NCI-H2107 treated with DMSO at 0.1 percent for 48 hours (cell line): Measurements from ENCODE around the gene SBF2.
"Not testable (repeated sequence)": the region's sequence is repeated elsewhere in the genome, so short reads cannot be mapped to it uniquely, and the experiment has no call there.

Experiments
- DNase-seq: peaks from one replicate; lab custom pipeline; 2025; ENCODE audit not compliant: unreplicated experiment; lab: John Stamatoyannopoulos, UW

Gene SBF2

DNA sequence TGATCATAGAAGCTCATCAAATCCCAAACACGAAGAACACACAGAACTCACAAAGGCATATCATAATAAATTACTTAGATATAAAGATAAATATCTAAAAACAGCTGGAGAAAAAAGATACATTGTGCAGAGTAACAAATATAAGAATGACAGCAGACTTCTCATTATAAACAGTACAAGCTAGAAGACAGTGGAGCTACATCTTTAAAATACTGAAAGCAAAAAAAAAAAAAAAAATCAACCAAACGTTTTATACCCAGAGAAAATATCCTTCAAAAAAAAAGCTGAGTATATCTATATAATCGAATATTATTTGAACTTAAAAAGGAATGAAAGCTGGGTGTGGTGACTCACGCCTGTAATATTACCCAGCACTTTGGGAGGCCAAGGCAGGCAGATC lies 90.0 kb downstream of the SBF2 start:
- no peak for DNase-seq

DNA sequence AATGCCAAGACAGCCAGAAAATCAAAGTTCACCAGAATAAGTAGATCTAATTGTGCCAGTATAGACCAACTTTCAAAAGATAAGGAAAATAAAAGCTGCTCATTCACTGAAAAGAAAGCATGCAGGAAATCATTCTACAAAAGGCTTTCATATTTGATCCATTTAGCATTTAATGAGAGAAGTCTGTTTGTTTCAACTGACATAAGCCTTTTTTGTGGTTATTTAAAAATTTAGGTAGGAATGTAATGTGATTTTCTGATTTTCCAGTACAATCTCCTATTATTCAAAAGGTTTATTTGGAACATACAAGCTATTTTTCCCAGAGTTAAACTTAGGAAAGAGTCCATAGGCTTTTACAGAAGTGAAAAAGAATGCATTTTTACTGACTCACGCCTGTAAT lies 92.7 kb downstream of the SBF2 start:
- DNase-seq: no peak

DNA sequence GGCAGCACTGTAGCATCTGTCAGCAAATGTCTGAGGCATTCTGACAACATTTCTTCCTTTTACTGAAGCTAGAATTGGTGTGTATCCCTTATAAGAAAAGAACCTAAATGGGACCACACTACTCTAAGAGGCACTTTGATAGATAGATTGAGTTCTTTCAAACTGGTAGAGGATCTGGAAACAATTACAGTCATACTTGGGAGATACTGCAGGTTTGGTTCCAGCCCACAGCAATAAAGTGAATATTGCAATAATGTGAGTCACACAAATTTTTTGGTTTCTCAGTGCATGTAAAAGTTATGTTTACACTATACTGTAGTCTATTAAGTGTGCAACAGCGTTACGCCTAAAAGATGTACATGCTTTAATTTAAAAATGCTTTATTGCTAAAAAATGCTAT lies 96.9 kb downstream of the SBF2 start:
- DNase-seq: no peak

DNA sequence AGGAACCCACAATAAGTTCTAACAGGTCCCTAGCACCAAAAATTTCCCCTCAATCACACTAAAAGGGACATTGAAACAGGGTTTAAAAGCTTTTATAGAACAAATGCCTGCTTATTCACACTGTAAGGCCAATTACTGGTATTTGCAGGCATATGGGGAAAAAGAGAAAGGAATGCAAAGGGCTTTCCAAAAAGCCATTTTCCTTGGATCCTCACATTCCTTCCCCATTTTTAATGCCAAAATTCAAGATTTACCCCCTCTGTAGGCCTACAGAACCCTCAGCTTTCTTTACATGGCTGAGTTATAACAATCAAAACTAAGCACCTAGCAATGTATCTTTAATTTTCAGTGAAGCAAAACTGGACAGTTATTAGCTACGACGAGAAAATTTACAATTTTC lies 102.0 kb downstream of the SBF2 start:
- DNase-seq: no peak

DNA sequence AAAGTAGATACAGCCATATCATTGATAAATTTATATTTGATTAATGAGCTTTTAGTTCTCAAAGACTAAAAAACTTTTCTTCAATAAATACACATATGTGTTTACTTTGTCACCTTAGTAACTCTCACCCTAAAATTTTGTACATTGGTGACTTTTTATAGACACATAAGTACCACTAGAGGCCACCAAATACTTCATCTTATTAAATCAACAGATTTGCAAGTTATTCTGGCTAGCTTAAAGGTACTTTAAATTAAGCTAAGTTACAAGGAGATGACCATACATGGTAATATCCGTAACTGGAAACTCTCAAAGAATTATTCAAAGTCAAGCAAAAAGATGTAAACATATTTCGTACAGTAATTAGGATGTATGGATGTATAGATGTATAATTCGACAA lies 112.2 kb downstream of the SBF2 start:
- DNase-seq: no peak

DNA sequence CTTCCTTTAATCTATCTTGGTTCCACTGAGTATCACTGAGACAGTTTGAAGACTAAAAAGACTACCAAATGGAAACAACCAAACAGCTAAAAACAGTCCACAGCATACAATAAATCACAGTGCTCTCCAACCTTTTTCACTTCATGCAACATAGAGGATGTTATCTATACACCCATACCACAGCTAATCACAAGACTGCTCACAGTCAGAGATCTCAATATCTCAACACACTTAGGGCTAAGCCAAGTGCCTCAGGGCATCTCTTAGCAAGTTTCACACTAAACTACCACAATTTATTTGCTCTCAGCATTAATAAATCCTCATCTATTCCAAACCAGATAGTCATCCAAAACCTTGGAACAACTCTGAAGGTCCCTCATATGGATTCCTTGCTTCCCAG lies 129.4 kb downstream of the SBF2 start:
- DNase-seq: no peak

DNA sequence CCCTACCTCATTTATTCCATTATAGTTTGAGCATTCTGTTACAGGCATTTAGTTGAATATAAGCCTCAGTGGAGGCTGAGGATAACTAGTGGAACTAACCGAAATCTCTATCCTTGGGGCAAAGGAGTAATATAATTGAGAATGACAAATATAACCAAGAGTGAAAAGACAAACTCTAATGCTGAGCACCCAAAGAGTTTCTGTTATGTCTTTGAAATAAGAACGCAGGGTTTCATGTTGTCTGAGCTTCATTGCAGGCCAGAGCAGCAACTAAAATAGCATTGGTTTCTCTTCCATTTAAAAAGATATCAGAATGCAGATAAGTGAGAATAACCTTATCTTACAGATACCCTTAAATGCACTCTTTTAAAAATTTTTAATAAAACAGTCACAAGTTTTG lies 131.8 kb downstream of the SBF2 start:
- DNase-seq: no peak

DNA sequence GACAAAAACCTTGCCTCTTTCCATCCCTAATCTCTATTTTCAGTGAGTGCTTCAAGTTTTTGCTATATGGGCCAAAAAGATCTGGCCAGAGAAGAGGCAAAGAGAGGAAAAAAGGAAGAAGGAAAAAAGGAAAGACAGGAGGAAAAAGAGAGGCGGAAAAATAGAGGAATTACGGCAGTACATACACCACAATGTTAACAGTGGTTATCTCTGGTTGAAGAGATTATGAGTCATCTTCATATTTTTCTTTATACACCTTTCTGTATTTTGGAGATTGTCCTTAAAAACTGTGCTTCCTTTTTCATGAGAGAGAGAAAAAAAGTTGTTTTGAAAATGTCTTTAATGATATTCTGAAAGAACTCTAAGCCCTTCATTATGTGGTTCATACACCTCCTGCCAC lies 133.7 kb downstream of the SBF2 start:
- DNase-seq: no peak

DNA sequence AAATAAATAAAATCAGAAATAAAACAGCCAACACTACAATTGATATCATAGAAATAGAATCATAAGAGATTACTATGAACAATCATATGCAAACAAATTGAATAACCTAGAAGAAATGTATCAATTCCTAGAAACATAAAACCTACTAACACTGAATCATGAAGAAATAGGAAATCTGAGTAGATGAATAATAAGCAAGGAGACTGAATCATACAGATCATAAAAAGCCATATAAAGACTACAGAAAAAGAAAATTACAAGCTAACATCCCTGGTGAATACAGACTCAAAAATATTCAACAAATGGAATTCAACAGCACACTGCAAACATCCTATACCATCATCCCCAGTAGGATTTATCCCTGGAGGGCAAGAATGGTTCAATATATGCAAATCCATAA lies 135.6 kb downstream of the SBF2 start:
- no peak for DNase-seq

DNA sequence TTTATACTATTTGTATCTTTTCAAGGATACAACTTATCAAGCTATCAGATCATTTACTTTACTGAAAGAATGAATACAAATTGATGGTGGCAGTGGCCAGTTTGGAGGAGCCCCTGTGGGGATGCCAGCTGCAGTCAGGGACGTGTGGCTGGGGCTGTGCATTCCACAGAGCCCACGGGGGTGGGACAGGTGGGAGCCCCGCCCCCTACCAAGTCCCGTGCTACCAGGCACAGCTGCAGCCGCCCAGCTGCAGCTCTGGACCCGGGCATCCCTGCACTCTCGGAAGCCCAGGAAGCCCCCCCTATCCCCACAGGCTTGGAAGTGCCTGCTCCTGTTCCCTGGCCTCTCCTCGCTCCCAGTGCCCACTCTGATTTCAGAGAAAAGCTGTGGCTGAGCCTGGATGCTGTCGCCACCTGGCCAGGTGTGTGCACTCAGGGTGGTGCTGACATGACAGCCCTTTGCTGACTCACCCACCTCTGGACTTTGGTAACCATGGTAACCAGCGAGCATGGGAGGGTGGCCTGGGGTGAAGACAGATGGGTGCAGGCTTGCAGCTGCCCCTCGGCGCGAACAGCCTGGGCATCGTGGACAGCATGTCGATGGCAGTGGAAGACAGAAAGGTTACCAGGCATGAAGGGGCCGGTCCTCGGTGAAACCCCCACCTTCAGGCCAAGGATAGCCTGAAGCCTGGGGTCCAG lies 138.1 kb downstream of the SBF2 start:
- DNase-seq: no peak

DNA sequence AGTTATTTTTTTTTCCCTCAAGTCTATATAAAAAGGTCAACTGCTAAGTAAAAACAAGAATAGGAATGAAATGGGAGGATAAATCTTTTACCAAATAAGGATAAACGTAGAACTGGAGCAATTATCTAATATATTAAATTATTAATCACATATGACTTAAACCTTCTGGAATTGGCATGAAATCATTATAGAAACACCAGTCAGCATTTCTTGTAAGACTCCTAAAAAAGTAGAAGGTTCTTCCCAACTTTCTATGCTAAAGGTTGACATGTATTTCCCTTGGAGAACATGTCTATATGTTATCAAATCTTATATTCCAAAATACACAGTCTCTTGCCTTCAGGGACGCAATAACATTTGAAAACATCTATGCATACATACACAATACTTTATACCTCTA lies 143.2 kb downstream of the SBF2 start:
- no peak for DNase-seq

DNA sequence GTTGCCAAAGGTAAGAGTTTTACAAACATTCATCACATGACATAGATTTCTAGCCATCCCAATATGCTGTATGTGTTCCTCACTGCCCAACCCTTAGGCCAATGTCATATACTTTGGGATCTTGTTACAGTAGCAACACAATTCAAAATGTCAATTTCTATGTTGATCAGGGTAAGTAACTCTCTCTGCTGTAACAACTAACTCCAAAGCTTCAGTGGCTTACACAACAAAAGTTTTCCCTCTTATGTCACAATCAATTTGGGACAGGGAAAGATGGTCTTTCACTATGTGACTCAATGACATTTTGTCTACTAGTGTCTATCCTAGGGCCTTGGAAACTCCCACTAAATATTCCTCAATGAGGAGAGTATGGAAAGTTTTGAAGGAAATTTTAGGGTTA lies 144.5 kb downstream of the SBF2 start:
- no peak for DNase-seq

DNA sequence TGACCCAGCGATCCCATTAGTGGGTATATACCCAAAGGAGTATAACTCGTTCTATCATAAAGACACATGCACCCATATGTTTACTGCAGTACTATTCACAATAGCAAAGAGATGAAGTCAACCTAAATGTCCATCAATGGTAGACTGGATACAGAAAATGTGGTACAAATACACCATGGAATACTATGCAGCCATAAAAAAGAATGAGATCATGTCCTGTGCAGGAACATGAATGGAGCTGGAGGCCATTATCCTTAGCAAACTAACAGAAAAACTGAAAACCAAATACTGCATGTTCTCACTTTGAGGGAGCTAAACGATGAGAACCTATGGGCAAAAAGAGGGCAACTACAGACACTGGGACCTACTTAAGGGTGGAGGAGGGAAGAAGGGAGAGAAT lies 146.8 kb downstream of the SBF2 start:
- DNase-seq: no peak

DNA sequence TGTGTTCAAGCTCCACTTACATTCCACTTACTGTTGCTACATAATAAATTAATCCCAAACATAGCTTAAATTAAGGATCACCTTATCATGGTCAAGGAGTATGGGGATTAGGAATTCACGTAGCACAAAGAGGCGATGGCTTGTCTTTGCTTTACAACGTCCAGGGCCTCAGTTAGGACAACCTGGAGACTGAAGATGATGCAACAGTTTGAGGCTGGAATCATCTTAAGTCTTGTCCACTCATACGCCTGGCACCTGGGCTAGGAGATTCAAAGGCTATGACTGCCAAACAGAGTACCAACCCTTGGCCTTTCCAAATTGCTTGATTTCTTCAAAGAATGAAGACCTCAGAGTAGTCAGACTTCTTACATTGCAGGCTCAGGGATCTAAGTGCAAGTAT lies 149.1 kb downstream of the SBF2 start:
- DNase-seq: no peak

DNA sequence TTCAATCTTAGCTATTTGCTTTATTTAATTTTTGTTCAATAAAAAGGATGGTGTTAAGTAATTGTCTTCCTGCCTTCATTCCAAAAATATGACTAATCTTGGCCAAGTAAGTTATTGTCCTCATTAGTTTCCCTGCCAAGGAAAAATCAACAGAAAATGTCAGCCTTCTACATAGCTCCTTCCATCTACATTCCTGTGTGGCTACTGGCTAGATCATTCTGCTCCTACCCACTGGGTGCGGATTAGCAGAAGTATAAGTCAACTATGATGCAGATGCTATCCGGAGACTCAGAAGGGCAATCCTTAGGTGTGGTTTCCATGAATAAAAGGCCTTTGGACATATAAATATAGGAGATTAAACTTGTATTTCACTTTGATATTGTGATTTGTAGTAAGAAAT lies 154.4 kb downstream of the SBF2 start:
- no peak for DNase-seq

DNA sequence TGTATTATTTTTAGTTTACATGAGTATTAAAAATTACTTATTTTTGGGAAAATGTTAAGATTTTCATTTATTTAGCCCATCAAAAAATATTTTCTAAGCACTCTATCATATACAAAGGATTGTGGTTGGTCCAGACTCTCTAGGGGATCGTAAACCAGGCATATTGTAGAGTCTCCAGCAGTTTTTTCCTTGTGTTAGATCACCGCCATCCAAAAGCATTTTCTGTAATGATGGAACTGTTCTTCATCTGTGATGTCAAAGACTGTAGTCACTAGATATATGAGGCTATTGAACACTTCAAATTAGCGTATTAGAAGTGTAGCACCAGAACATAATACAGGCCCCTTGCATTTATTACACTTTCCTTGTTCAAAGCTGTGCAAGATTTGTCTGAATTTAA lies 154.9 kb downstream of the SBF2 start:
- no peak for DNase-seq

DNA sequence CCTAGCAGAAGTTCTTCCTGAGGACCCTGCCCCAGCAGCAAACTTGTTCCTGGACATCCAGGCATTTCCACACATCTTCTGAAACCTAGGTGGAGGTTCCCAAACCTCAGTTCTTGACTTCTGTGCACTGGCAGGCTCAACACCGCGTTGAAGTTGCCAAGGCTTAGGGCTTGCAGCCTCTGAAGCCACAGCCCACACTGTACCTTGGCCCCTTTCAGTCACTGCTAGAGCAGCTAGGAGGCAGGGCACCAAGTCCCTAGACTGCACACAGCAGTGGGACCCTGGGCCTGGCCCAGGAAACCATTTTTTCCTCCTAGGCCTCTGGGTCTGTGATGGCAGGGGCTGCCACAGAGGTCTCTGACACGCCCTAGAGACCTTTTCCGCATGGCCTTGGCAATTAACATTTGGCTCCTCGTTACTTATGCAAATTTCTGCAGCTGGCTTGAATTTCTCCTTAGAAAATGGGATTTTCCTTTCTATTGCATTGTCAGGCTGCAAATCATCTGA lies 159.0 kb downstream of the SBF2 start:
- DNase-seq: no peak

DNA sequence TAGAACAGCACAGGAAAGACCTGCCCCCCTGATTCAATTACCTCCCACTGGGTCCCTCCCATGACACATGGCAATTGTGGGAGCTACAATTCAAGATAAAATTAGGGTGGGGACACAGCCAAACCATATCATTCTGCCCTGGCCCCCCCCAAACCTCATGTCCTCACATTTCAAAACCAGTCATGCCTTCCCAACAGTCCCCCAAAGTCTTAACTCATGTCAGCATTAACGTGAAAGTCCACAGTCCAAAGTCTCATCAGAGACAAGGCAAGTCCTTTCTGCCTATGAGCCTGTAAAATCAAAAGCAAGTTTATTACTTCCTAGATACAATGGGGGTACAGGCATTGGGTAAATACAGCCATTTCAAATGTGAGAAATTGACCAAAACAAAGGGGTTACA lies 159.8 kb downstream of the SBF2 start:
- DNase-seq: not testable (repeated sequence)

DNA sequence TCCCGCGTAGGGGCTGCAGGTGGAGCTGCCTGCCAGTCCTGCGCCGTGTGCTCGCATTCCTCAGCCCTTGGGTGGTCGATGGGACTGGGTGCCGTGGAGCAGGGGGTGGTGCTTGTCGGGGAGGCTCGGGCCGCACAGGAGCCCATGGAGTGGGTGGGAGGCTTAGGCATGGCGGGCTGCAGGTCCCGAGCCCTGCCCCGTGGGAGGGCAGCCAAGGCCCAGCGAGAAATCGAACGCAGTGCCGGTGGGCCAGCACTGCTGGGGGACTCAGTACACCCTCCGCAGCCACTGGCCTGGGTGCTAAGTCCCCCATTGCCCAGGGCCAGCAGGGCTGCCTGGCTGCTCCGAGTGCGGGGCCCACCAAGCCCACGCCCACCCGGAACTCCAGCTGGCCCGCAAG lies 160.8 kb downstream of the SBF2 start:
- DNase-seq: not testable (repeated sequence)

DNA sequence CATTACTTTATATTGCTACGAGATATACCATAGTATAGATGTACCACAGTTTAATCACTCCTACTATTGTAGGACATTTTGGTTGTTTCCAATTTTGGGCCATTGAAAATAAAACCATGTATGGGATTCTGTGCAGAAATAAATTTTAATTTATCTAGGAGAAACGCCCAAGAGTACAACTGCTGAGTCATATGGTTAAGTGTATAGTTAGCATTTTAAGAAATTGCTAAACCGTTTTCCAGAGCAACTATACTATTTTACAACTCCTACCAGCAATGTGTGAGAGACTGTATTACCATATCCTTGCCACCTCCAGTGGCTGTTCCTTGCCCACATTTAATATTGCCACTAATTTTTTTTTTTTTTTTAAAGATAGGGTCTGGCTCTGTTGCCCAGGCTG lies 163.1 kb downstream of the SBF2 start:
- DNase-seq: no peak

DNA sequence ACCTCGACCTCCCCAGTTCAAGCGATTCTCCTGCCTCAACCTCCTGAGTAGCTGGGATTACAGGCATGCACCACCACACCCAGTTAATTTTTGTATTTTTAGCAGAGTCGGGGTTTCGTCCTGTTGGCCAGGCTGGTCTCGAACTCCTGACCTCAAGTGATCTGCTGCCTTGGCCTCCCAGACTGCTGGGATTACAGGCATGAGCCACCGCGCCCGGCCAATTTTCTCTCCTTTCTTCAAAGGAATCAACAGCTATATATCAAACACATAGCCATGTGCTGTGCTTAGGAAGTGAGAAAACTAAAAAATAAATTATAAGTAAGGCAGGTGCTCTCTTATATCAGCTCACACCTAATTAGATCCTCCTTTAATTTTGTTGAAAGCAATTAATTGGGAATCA lies 164.8 kb downstream of the SBF2 start:
- not testable (repeated sequence) for DNase-seq

DNA sequence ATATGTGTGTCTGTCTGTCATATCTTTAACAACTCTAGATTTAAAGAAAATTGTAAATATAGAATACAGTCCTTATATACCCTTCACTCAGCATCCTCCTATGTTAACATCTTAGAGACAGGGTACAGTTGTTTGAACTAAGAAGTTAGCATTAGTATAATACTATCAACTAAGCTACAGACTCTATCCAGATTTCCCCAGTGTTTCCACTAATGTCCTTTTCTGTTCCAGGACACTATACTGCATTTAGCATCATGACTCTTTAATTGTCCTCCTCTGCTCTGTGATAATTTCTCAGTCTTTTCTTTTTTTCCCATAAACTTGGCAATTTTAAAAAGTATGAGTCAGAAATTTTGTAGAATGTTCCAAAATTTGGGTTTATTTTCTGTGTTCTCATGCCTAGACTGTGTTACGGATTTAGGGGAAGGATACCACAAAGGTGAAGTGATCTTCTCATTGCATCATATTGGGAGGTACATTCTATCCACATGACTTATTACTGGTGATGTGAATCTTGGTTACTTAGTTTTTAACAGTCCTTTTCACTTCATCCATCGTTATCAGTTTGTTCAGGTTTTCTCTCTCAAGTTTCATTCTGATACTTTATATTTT lies 168.4 kb downstream of the SBF2 start:
- DNase-seq: no peak
